ENCODE data around the gene DHX16. TPM values are rescaled to one million over a fixed set of nuclear protein-coding genes. Genes with fewer than 3 reads are reported as not detected.

The DHX16 gene
- total and polyA plus RNA-seq, 9 of the 15 experiments (the other 6 are each of a cell fraction or from before 2014, with no cell fraction given): 14.6 to 66.1 (median 47.5) TPM

GRCh38 chr6:30617565-30618269 lies 55.1 kb downstream of the DHX16 start, which contains the start of gene MRPS18B (continued):
- TF ChIP-seq FOXO4 (CRISPR knock-in tag; IDR thresholded peaks at IDR 0.05) (0 out of 2 replicates have a peak, but pooled peaks have one; percentile 29), ATF6 (CRISPR knock-in tag; IDR thresholded peaks at IDR 0.05) (peak; percentile 76), RBBP5 (IDR thresholded peaks at IDR 0.05; ENCODE audit: borderline replicate concordance, insufficient read depth, low read length, poor library complexity, severe bottlenecking) (peak; percentile 19), ZBTB43 (CRISPR knock-in tag; IDR thresholded peaks at IDR 0.05) (0 out of 2 replicates have a peak, but pooled peaks have one; percentile 84), MTF1 (CRISPR knock-in tag; IDR thresholded peaks at IDR 0.05; ENCODE audit: borderline replicate concordance) (no peak; the same call in 1 of the 2 replicates), MLX (CRISPR knock-in tag; conservative IDR thresholded peaks at IDR 0.05) (0 out of 4 replicates have a peak, but pooled peaks of 1 of the 2 experiments have one; percentile 35), CSDE1 (IDR thresholded peaks at IDR 0.05) (peak in 1 of 2 experiments; percentile 79; a peak in 1 of 4 replicates), ZBTB5 (IDR thresholded peaks at IDR 0.05) (no peak), RBM39 (optimal IDR thresholded peaks at IDR 0.05; ENCODE audit: low read depth, low read length) (peak; percentile 29), ATF7 (IDR thresholded peaks at IDR 0.05) (peak; percentile 94), ZC3H11A (IDR thresholded peaks at IDR 0.05; ENCODE audit: low read depth, low read length) (no peak), NFRKB (IDR thresholded peaks at IDR 0.05; ENCODE audit: low read depth) (no peak; the same call in none of the 2 replicates), ZNF23 (CRISPR knock-in tag; IDR thresholded peaks at IDR 0.05) (no peak), ZMIZ1 (IDR thresholded peaks at IDR 0.05; ENCODE audit: low read depth in 2 of 2, low read length in 2 of 2) (no peak; a peak in 1 of 4 replicates), HDAC6 (IDR thresholded peaks at IDR 0.05; ENCODE audit: low read depth, low read length) (no peak; the same call in 1 of the 2 replicates)

Measured in K562 (cell line).